Tibial nerve (tissue), 4 donors: Measurements from ENCODE around the gene PCP2. TPM values are rescaled to one million over a fixed set of nuclear protein-coding genes. Genes with fewer than 3 reads are reported as not detected.

Experiments
- DNase-seq, 2 donors: peaks; one replicate each; pipeline ENCODE4 v3.0.0-alpha.2; 2019; ENCODE audit warnings: low spot score in 2 of 2
- H3K27ac ChIP-seq, 4 donors: fragments of 200-600 bp; sonication (generic) in 3 of 4; one replicate each; pipeline ENCODE4 v1.5.1; 2017 to 2019; ENCODE audit warnings: mild to moderate bottlenecking in 1 of 4
- H3K27me3 ChIP-seq, 2 donors: fragments of 200-600 bp; sonication (generic) in 1 of 2; one replicate each; pipeline versions ENCODE4 v1.5.1 to v1.6.0; 2017 to 2019
- H3K36me3 ChIP-seq, 3 donors: fragments of 200-600 bp; sonication (generic); one replicate each; pipeline ENCODE4 v1.5.1; 2018 to 2019
- H3K4me1 ChIP-seq, 4 donors: fragments of 200-600 bp; sonication (generic) in 3 of 4; one replicate each; pipeline ENCODE4 v1.5.1; 2017 to 2019
- H3K4me3 ChIP-seq, 4 donors: fragments of 200-600 bp; sonication (generic) in 3 of 4; one replicate each; pipeline ENCODE4 v1.5.1; 2017 to 2019; ENCODE audit warnings: mild to moderate bottlenecking in 1 of 4, moderate library complexity in 1 of 4
- H3K9me3 ChIP-seq, 4 donors: fragments of 200-600 bp; sonication (generic) in 3 of 4; one replicate each; pipeline ENCODE4 v1.5.1; 2017 to 2019
- EP300 ChIP-seq, 2 donors: sonication (generic); formaldehyde crosslinking; IDR thresholded peaks; one replicate each; pipeline ENCODE4 v1.6.1; 2017; ENCODE audit warnings: antibody characterized with exemption in 2 of 2, mild to moderate bottlenecking in 1 of 2
- POLR2A ChIP-seq, 2 donors: fragments of 450-650 bp; IDR thresholded peaks; one replicate each; pipeline ENCODE4 v1.6.1; 2017; ENCODE audit warnings: antibody characterized with exemption in 2 of 2, mild to moderate bottlenecking in 2 of 2, moderate library complexity in 2 of 2
- WGBS, 2 donors: methylation state at CpG; one replicate each; pipeline ENCODE4 v1.1.5; 2018; 5-methylcytosine and 5-hydroxymethylcytosine counted together
- total RNA-seq, 4 donors: library from RNA; depleted of rRNA; stranded (reverse); fragments of >200 nt; gene quantifications; one replicate each; pipeline ENCODE4 v1.1.0, GENCODE V29; 2016
- TF ChIP-seq, protein P1 (sequence below), 5 experiments: fragments of 200-600 bp in 3 of 5; fragments of 450-650 bp in 2 of 5; sonication (generic) in 3 of 5; IDR thresholded peaks; one replicate each; pipeline ENCODE4 v1.5.1; 2016 to 2019; ENCODE audit warnings: antibody characterized with exemption in 5 of 5, mild to moderate bottlenecking in 3 of 5, moderate library complexity in 2 of 5

The PCP2 gene
- total RNA-seq, 4 donors from 2014 or later = not detected

DNA sequence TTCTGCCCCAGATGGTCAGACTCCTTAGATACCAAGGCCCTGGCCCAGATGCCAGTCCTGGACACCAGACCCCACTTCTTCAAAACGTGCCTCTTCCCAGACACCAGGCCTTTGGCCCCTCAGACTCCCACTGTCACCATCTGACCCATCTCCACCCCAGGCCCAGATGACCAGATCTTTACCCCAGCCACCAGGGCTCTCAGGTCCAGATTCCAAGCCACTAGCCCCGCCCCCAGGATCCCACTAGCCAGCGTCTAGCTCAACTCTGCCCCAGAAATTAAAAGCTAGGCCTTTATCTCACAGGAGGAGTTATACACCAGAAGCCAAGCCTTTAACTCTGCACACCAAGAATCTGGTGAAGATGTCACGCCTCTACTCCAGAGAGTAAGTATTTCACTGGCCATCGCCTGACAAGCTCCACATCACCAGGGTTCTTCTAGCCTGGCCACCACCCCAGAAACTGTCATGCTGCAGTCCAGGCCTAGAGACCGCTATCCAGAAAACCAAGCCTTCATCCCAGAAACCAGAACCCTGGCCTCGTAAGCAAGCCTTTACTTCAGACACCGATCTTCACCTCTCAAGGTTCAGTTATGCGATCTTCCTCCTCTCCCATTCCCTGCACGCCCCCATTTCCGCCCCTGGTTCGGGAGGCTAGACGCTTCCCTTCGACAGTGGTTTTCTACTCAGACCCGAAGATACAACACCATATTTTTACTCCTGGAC, 4.8 kb downstream of the PCP2 start:
- Histone ChIP-seq H3K27ac (peak overlapping the region; percentile 78 to 91 (median 86)), H3K27me3 (no peaks in the 10 kb centered on the region), H3K36me3 (peaks cover 1 to 52% (median 2%) of the 10 kb centered on the region in 3 donors), H3K4me3 (peak overlapping the region; percentile 81 to 100 (median 90)), H3K4me1 (peaks cover 4 to 39% (median 25%) of the 10 kb centered on the region in 4 donors), H3K9me3 (no peaks in the 10 kb centered on the region)
- TF ChIP-seq, protein P1, sequence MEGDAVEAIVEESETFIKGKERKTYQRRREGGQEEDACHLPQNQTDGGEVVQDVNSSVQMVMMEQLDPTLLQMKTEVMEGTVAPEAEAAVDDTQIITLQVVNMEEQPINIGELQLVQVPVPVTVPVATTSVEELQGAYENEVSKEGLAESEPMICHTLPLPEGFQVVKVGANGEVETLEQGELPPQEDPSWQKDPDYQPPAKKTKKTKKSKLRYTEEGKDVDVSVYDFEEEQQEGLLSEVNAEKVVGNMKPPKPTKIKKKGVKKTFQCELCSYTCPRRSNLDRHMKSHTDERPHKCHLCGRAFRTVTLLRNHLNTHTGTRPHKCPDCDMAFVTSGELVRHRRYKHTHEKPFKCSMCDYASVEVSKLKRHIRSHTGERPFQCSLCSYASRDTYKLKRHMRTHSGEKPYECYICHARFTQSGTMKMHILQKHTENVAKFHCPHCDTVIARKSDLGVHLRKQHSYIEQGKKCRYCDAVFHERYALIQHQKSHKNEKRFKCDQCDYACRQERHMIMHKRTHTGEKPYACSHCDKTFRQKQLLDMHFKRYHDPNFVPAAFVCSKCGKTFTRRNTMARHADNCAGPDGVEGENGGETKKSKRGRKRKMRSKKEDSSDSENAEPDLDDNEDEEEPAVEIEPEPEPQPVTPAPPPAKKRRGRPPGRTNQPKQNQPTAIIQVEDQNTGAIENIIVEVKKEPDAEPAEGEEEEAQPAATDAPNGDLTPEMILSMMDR (IDR thresholded peaks at IDR 0.05) = no peak
- TF ChIP-seq EP300 (IDR thresholded peaks at IDR 0.05) (no peak), POLR2A (IDR thresholded peaks at IDR 0.05) (no peak)
- 4 to 5% methylated on average over 15 of the region's 15 CpGs for WGBS, 2 donors
- DNase-seq = no peak

DNA sequence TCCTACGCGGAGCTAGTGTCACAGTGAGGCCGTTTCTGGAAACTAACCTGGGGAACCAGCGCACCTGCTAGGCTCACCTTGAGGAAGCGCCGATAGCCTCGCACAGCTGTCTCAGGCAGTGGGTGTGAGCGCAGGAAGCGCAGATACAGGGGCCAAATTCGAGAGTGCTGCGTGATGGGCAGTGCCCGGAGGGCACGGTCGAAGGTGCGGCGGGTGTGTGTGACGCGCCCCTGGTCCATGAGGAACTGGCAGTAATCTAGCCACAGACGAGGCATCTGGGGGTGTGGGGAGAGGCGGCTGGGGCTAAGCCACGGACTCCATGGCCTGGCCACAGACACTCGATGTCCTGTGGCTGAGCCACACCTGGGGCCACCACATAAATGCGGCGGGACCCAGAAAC, 6.4 kb downstream of the PCP2 start:
- no peak for DNase-seq
- TF ChIP-seq, protein P1 (IDR thresholded peaks at IDR 0.05) = no peak
- TF ChIP-seq POLR2A (IDR thresholded peaks at IDR 0.05) = no peak
- TF ChIP-seq EP300 (IDR thresholded peaks at IDR 0.05) = no peak
- Histone ChIP-seq H3K27me3 (no peaks in the 10 kb centered on the region), H3K9me3 (no peaks in the 10 kb centered on the region), H3K4me3 (no peak overlapping the region), H3K4me1 (peaks cover 4 to 39% (median 25%) of the 10 kb centered on the region in 4 donors), H3K27ac (no peak overlapping the region), H3K36me3 (peaks cover 2 to 60% (median 16%) of the 10 kb centered on the region in 3 donors)
- 88 to 94% methylated on average over 24 of the region's 24 CpGs for WGBS, 2 donors

DNA sequence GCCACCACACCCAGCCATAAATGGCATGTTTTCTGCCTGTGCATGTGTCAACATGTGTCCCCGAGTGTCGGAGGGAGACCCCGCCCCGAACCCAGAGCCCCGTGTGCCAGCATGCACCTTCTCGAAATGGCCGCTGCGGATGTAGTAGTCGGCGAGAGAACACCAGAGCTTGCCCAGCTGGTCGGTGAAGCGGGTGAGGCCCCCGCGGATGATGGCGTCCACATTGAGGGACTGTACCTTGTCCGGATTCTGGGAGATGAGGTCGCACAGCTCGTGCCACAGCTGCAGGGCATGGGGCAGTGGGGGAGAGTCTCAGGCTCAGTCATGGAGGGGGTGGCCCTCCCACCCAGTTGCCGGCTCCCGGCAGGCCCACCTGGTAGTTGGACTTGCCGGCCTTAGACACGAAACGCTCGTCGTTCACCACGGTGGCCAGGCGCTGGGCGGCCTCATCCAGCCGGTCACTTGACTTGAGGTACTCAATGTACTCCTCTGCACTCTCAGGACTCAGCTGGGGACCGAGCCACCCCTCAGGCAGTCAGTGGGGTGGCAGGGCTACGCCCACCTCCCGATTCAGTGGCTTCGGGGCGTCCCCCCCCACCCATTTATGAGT, 7.7 kb downstream of the PCP2 start:
- Histone ChIP-seq H3K27me3 (no peaks in the 10 kb centered on the region), H3K4me3 (no peak overlapping the region), H3K4me1 (peaks cover 4 to 30% (median 21%) of the 10 kb centered on the region in 4 donors), H3K36me3 (peaks cover 5 to 65% (median 24%) of the 10 kb centered on the region in 3 donors), H3K9me3 (no peaks in the 10 kb centered on the region), H3K27ac (no peak overlapping the region)
- WGBS, 2 donors = 94 to 97% methylated on average over 29 to 33 of the region's 34 CpGs
- DNase-seq = no peak
- no peak for TF ChIP-seq EP300 (IDR thresholded peaks at IDR 0.05)
- no peak for TF ChIP-seq POLR2A (IDR thresholded peaks at IDR 0.05)
- TF ChIP-seq, protein P1 (IDR thresholded peaks at IDR 0.05) = no peak

DNA sequence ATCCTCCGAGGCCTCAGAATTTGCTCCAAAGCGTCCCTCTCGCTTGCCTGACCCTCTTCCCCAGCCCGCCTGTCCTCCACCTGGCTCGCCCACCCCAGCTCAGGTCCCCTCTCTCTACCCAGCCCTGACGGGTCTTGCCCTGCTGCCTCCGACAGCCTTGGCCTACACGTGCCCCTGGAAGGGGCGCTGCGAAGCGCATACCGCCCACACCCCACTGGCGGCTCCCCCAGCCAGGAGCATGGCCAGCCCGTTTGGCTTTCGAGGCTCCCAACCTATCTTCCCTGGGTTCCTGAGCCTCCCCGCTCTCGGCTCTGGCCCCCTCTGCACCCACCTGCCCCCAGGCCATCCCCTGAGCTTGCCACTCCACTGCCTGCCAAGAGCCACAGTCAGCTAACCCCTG, 8.7 kb downstream of the PCP2 start:
- WGBS, 2 donors = 84 to 89% methylated on average over 17 of the region's 17 CpGs

More for the DNA sequence above, 8.7 kb downstream of the PCP2 start:
- Histone ChIP-seq H3K4me1 (peaks cover 0 to 21% (median 12%) of the 10 kb centered on the region in 4 donors), H3K27me3 (no peaks in the 10 kb centered on the region), H3K4me3 (no peak overlapping the region), H3K36me3 (peaks cover 10 to 76% (median 34%) of the 10 kb centered on the region in 3 donors), H3K27ac (no peak overlapping the region), H3K9me3 (no peaks in the 10 kb centered on the region)
- no peak for DNase-seq
- TF ChIP-seq, protein P1 (IDR thresholded peaks at IDR 0.05) = no peak
- TF ChIP-seq EP300 (IDR thresholded peaks at IDR 0.05) = no peak
- TF ChIP-seq POLR2A (IDR thresholded peaks at IDR 0.05) = no peak
